GM12878 (cell line): Measurements from ENCODE around the gene IGSF22. TPM values are rescaled to one million over a fixed set of nuclear protein-coding genes. Genes with fewer than 3 reads are reported as not detected.

Experiments
- ATAC-seq: fragments of 200-7000 bp; cut with Tn5 transposase; 3 replicates; pipeline ENCODE4 v1.9.1; 2020; ENCODE audit warnings: mild to moderate bottlenecking, moderate library complexity
- BruUV-seq: library from RNA; stranded (reverse); fragments of 400-500 nt; replicated peaks from 2 replicates; lab custom pipeline; 2021; lab: Mats Ljungman, UMichigan
- CTCF ChIA-PET: fragments of 300-600 bp; sonication (Branson Sonifier 250); formaldehyde crosslinking; extraction: SDS; loops from one replicate; lab custom pipeline; 2021; ENCODE audit warnings: inconsistent platforms; lab: Yijun Ruan, JAX
- POLR2A ChIA-PET: fragments of 350-600 bp; formaldehyde crosslinking; extraction: SDS; loops from one replicate; lab custom pipeline; 2021; ENCODE audit warnings: inconsistent platforms; lab: Charles Lee
- RAD21 ChIA-PET: fragments of 300-600 bp; sonication (Branson Sonifier 250); formaldehyde crosslinking; loops from one replicate; lab custom pipeline; 2023; ENCODE audit warnings: antibody characterized with exemption; ENCODE audit not compliant: unreplicated experiment; lab: Charles Lee
- SMC1A ChIA-PET: fragments of 300-600 bp; sonication (Branson Sonifier 250); formaldehyde crosslinking; loops from one replicate; lab custom pipeline; 2023; ENCODE audit not compliant: unreplicated experiment, uncharacterized antibody; lab: Charles Lee
- DNase-seq: peaks from one replicate; pipeline ENCODE4 v3.0.0-alpha.2; 2011; ENCODE audit warnings: low read depth, low spot score
- FAIRE-seq: peaks from 3 replicates; lab custom pipeline; 2011; peaks lifted over from hg19 to GRCh38; lab: Jason Lieb, UNC
- H2AFZ ChIP-seq: 2 replicates; pipeline ENCODE4 v1.6.0; 2011; ENCODE audit warnings: low read depth, low read length, control low read depth; ENCODE audit not compliant: control insufficient read depth
- H3K27ac ChIP-seq: 2 replicates; pipeline ENCODE4 v1.5.1; 2011; ENCODE audit warnings: control low read depth; ENCODE audit not compliant: control insufficient read depth, insufficient read depth
- H3K27me3 ChIP-seq, 2 experiments: replicated peaks in 1 of 2; 2 replicates each; pipeline versions ENCODE4 v1.6.0 to v1.6.1; 2011; ENCODE audit warnings: low read length in 1 of 2; ENCODE audit not compliant: control insufficient read depth in 2 of 2, insufficient read depth in 2 of 2
- H3K36me3 ChIP-seq, 2 experiments: 2 replicates each; pipeline ENCODE4 v1.5.1; 2011; ENCODE audit warnings: low read length in 1 of 2; ENCODE audit not compliant: control insufficient read depth in 2 of 2, insufficient read depth in 2 of 2
- H3K4me1 ChIP-seq: 2 replicates; pipeline ENCODE4 v1.6.1; 2011; ENCODE audit warnings: mild to moderate bottlenecking, low read length, moderate library complexity, mixed read lengths; ENCODE audit not compliant: control insufficient read depth, insufficient read depth
- H3K4me2 ChIP-seq: 2 replicates; pipeline ENCODE4 v1.6.0; 2011; ENCODE audit warnings: control low read depth; ENCODE audit not compliant: control insufficient read depth, insufficient read depth
- H3K4me3 ChIP-seq: fragments of 200-600 bp; sonication (generic); 2 replicates; pipeline ENCODE4 v1.5.1; 2016
- H3K79me2 ChIP-seq: 2 replicates; pipeline ENCODE4 v1.6.0; 2011; ENCODE audit warnings: low read length; ENCODE audit not compliant: control insufficient read depth, insufficient read depth
- H3K9ac ChIP-seq: 2 replicates; pipeline ENCODE4 v1.8.0; 2011; ENCODE audit warnings: low read length, control low read depth, mixed read lengths; ENCODE audit not compliant: control insufficient read depth, insufficient read depth
- H3K9me3 ChIP-seq: replicated peaks from 3 replicates; pipeline ENCODE4 v1.5.1; 2011; ENCODE audit warnings: mild to moderate bottlenecking, low read length; ENCODE audit not compliant: control insufficient read depth, insufficient read depth
- H4K20me1 ChIP-seq: 2 replicates; pipeline ENCODE4 v1.6.0; 2011; ENCODE audit not compliant: control insufficient read depth, insufficient read depth
- EZH2 ChIP-seq: IDR thresholded peaks from 2 replicates; pipeline ENCODE4 v1.6.1; 2012; ENCODE audit warnings: low read depth, mild to moderate bottlenecking, control low read depth, inconsistent platforms, low read length, borderline replicate concordance; ENCODE audit not compliant: control insufficient read depth
- MTA2 ChIP-seq: fragments of 450-650 bp; IDR thresholded peaks from 2 replicates; pipeline ENCODE4 v1.6.1; 2016; ENCODE audit warnings: low read depth, mild to moderate bottlenecking, moderate library complexity
- MYB ChIP-seq: fragments of 150-350 bp; IDR thresholded peaks from 2 replicates; pipeline ENCODE4 v1.6.1; 2014; ENCODE audit warnings: mild to moderate bottlenecking, low read depth, low read length, borderline replicate concordance
- NKRF ChIP-seq: fragments of 450-650 bp; conservative IDR thresholded peaks from 2 replicates; pipeline ENCODE4 v1.6.1; 2017; ENCODE audit warnings: mild to moderate bottlenecking, moderate library complexity
- SMARCA5 ChIP-seq: fragments of 450-650 bp; IDR thresholded peaks from 2 replicates; pipeline ENCODE4 v1.6.1; 2017; ENCODE audit warnings: mild to moderate bottlenecking
- WGBS: methylation state at CpG from one replicate; pipeline ENCODE4 v1.1.6; 2016; ENCODE audit warnings: low lambda C conversion rate; ENCODE audit not compliant: insufficient replicate concordance, insufficient coverage; ENCODE audit errors: missing lambda C conversion rate; 5-methylcytosine and 5-hydroxymethylcytosine counted together
- in situ Hi-C: fragments of 300-500 bp; cut with MboI; formaldehyde crosslinking; loops from 9 replicates; pipeline ENCODE4 v1.14.3; 2018; ENCODE audit warnings: mixed read lengths
- intact Hi-C: fragments of 100-400 bp; cut with micrococcal nuclease; formaldehyde crosslinking; loops from one replicate; pipeline ENCODE4 v1.14.2; 2022; ENCODE audit not compliant: unreplicated experiment
- polyA plus RNA-seq, 11 experiments: library from polyadenylated mRNA; depleted of rRNA in 4 of 11; unstranded in 6 of 11; stranded (reverse) in 5 of 11; fragments of >200 nt; fragmentation: Nextera tagmentation in 4 of 11; fragmentation: Illumina TruSeq in 1 of 11; extraction: Ambion mirVana in 4 of 11; extraction: Trizol in 1 of 11; gene quantifications; 1 replicate in 1 of 11; 2 replicates in 10 of 11; pipeline versions ENCODE4 v1.2.1 to v1.2.3, GENCODE V29; 2011 to 2016; ENCODE audit warnings: inconsistent platforms in 2 of 11, missing spikeins in 2 of 11, low read depth in 1 of 11
- total RNA-seq, 4 experiments: library from RNA; depleted of rRNA in 3 of 4; stranded (reverse); fragments of >200 nt in 3 of 4; fragmentation: Illumina TruSeq in 1 of 4; extraction: Trizol in 1 of 4; gene quantifications; 2 replicates each; pipeline versions ENCODE4 v1.2.1 to v1.2.3, GENCODE V29; 2013 to 2021
- TF ChIP-seq, protein P1 (sequence below): IDR thresholded peaks from 2 replicates; pipeline ENCODE4 v1.6.1; 2011; ENCODE audit warnings: low read depth, mild to moderate bottlenecking, low read length, moderate library complexity, borderline replicate concordance; ENCODE audit errors: extremely low read depth
- TF ChIP-seq, protein P2 (sequence below): fragments of 450-650 bp; IDR thresholded peaks from 2 replicates; pipeline ENCODE4 v1.6.1; 2018; ENCODE audit warnings: mild to moderate bottlenecking, low read depth, moderate library complexity; ENCODE audit not compliant: partially characterized antibody

IGSF22 gene
- total and polyA plus RNA-seq, 10 of the 15 experiments (the other 5 are each of a cell fraction or from before 2014, with no cell fraction given): 0.02 to 0.18 TPM; not detected in 8

GRCh38 chr11:18704698-18705097, 21.3 kb downstream of the IGSF22 start (continued):
- TF ChIP-seq NKRF (no peak), SMARCA5 (no peak)

DNA sequence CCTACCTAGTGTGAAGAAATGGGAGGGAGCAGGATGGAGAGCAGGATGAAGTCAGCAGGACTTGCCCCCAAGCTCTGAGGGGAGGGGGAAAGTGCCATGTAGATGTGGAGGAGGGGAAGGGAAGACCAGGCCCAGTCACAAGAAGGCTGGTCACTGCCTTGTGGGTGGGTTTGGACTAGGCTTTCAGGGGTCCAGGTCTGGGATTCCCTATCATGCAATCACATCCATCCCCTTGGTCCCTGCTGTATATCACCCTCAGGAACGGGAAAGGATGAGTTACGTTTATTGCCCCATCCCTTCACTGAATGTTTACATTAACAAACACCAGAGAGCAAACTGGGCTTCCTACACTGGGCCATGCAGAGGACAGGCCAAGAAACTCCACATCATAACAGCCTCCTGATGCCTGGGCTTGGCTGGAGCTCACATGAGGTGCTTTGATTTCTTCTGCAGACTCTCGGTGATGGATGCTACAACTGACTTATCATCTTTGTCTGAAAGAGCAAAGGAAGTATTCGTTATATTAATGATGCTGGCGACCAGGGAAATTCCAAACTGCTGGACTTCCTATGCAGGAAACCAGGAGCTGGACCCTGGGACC, 21.8 kb downstream of the IGSF22 start:
- Histone ChIP-seq H3K4me3 (no peak overlapping the region), H3K27ac (no peak overlapping the region), H3K9ac (no peak overlapping the region), H3K79me2 (no peaks in the 10 kb centered on the region), H3K27me3 (peaks cover 10 to 22% of the 10 kb centered on the region in 2 experiments), H3K36me3 (no peaks in the 10 kb centered on the region), H3K9me3 (no peaks in the 10 kb centered on the region; the same call in 2 of the 3 replicates), H2AFZ (no peak overlapping the region), H3K4me2 (no peak overlapping the region), H3K4me1 (peaks cover 6% of the 10 kb centered on the region; the same call in 1 of the 2 replicates), H4K20me1 (no peaks in the 10 kb centered on the region)
- 50% methylated on average over 5 of the region's 5 CpGs for WGBS
- DNase-seq (no peak), ATAC-seq (no peak), FAIRE-seq (no peak)
- intact Hi-C loops: no loop called here
- TF ChIP-seq, protein P1, sequence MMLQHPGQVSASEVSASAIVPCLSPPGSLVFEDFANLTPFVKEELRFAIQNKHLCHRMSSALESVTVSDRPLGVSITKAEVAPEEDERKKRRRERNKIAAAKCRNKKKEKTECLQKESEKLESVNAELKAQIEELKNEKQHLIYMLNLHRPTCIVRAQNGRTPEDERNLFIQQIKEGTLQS: no peak
- TF ChIP-seq MYB: no peak
- no peak for TF ChIP-seq MTA2
- TF ChIP-seq, protein P2, sequence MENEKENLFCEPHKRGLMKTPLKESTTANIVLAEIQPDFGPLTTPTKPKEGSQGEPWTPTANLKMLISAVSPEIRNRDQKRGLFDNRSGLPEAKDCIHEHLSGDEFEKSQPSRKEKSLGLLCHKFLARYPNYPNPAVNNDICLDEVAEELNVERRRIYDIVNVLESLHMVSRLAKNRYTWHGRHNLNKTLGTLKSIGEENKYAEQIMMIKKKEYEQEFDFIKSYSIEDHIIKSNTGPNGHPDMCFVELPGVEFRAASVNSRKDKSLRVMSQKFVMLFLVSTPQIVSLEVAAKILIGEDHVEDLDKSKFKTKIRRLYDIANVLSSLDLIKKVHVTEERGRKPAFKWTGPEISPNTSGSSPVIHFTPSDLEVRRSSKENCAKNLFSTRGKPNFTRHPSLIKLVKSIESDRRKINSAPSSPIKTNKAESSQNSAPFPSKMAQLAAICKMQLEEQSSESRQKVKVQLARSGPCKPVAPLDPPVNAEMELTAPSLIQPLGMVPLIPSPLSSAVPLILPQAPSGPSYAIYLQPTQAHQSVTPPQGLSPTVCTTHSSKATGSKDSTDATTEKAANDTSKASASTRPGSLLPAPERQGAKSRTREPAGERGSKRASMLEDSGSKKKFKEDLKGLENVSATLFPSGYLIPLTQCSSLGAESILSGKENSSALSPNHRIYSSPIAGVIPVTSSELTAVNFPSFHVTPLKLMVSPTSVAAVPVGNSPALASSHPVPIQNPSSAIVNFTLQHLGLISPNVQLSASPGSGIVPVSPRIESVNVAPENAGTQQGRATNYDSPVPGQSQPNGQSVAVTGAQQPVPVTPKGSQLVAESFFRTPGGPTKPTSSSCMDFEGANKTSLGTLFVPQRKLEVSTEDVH: no peak
- TF ChIP-seq EZH2: no peak
- in situ Hi-C loops: no loop called here
- no TSS peak for BruUV-seq
- ChIA-PET SMC1A (interaction anchor here (0.5 to 1.3 kb wide), 3 partner anchors 18 to 333 kb away, joined by 3 read pairs; no protein-coding TSS in a partner anchor), POLR2A (interaction anchor here (0.6 kb wide), 1 partner anchor 25 kb away, joined by 3 read pairs; no protein-coding TSS in a partner anchor), CTCF (interaction anchor here (1.0 to 2.2 kb wide), 7 partner anchors 9 to 415 kb away, joined by 3 to 14 read pairs (median 6); no protein-coding TSS in a partner anchor), RAD21 (interaction anchor here (1.1 kb wide), 1 partner anchor 71 kb away, joined by 3 read pairs; the partner anchor contains the start of gene SPTY2D1)
